ENCODE results near the gene DNAJC6. TPM values are rescaled to one million over a fixed set of nuclear protein-coding genes. Genes with fewer than 3 reads are reported as not detected.

Gene DNAJC6
- polyA plus RNA-seq, 1 of the 3 experiments (the other 2 are of a cell fraction), result 1.9 TPM

DNA sequence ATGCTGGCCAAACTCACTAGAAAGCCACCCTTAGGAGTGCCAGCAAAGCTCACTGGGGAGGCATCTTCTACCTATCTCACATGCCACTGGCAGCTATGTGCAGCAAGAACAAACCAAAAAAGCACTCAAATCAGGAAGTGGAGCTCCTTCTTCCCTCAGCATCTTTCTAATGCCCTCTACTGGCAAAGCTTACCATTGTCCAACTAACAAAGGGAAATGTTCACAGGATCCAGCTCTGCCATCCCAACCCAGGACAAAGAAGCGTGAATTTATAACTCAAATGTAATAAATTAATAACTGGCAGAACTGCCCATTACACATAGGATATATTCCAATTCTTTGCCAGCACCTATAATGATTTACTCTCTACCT lies 150.0 kb downstream of the DNAJC6 start:
- CTCF ChIA-PET, result interaction anchor here (0.7 to 2.8 kb wide), 15 partner anchors 9 to 399 kb away, joined by 3 to 22 read pairs (median 3); no protein-coding TSS in a partner anchor
- 70% methylated on average over 1 of the region's 1 CpG for WGBS (ENCODE audit: low lambda C conversion rate)

More for the DNA sequence above, 150.0 kb downstream of the DNAJC6 start:
- Histone ChIP-seq H3K36me3 (replicated peaks in 1 of 2; ENCODE audit: control insufficient read depth in 1 of 2, insufficient read depth in 2 of 2, low read length in 1 of 2) (no peaks in the 10 kb centered on the region), H3K9me3 (no peaks in the 10 kb centered on the region), H3K79me2 (ENCODE audit: insufficient read depth) (no peaks in the 10 kb centered on the region), H3K4me1 (ENCODE audit: control insufficient read depth in 1 of 2, insufficient read depth in 2 of 2, low read depth in 1 of 2, low read length in 1 of 2) (no peaks in the 10 kb centered on the region), H3K4me2 (no peak overlapping the region), H3F3A (replicated peaks; ENCODE audit: insufficient read depth) (no peaks in the 10 kb centered on the region), H3K4me3 (ENCODE audit: low read depth in 2 of 2, low read length in 1 of 2) (no peak overlapping the region), H4K20me1 (ENCODE audit: insufficient read depth) (no peaks in the 10 kb centered on the region), H3K27ac (ENCODE audit: low read depth in 2 of 2, low read length in 1 of 2) (no peak overlapping the region), H3K9me2 (no peaks in the 10 kb centered on the region), H3K9ac (no peak overlapping the region), H2AFZ (ENCODE audit: low read depth) (no peak overlapping the region), H3K27me3 (ENCODE audit: insufficient read depth) (no peaks in the 10 kb centered on the region)
- TF ChIP-seq, protein P1, sequence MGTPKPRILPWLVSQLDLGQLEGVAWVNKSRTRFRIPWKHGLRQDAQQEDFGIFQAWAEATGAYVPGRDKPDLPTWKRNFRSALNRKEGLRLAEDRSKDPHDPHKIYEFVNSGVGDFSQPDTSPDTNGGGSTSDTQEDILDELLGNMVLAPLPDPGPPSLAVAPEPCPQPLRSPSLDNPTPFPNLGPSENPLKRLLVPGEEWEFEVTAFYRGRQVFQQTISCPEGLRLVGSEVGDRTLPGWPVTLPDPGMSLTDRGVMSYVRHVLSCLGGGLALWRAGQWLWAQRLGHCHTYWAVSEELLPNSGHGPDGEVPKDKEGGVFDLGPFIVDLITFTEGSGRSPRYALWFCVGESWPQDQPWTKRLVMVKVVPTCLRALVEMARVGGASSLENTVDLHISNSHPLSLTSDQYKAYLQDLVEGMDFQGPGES (IDR thresholded peaks at IDR 0.05; ENCODE audit: low read depth, low read length), result no peak
- TF ChIP-seq YY1 (IDR thresholded peaks at IDR 0.05; ENCODE audit: low read depth), result no peak
- TF ChIP-seq, protein P2, sequence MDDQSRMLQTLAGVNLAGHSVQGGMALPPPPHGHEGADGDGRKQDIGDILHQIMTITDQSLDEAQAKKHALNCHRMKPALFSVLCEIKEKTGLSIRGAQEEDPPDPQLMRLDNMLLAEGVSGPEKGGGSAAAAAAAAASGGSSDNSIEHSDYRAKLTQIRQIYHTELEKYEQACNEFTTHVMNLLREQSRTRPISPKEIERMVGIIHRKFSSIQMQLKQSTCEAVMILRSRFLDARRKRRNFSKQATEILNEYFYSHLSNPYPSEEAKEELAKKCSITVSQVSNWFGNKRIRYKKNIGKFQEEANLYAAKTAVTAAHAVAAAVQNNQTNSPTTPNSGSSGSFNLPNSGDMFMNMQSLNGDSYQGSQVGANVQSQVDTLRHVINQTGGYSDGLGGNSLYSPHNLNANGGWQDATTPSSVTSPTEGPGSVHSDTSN (IDR thresholded peaks at IDR 0.05), result no peak
- TF ChIP-seq EP300 (IDR thresholded peaks at IDR 0.05; ENCODE audit: borderline replicate concordance in 1 of 2, low read depth in 1 of 2, low read length in 1 of 2), result no peak
- TF ChIP-seq RAD21 (IDR thresholded peaks at IDR 0.05; ENCODE audit: low read length), result peak; percentile 51
- no peak for TF ChIP-seq GATA2 (CRISPR knock-in tag; IDR thresholded peaks at IDR 0.05)
- TF ChIP-seq, protein P3, sequence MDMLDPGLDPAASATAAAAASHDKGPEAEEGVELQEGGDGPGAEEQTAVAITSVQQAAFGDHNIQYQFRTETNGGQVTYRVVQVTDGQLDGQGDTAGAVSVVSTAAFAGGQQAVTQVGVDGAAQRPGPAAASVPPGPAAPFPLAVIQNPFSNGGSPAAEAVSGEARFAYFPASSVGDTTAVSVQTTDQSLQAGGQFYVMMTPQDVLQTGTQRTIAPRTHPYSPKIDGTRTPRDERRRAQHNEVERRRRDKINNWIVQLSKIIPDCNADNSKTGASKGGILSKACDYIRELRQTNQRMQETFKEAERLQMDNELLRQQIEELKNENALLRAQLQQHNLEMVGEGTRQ (IDR thresholded peaks at IDR 0.05; ENCODE audit: borderline replicate concordance, low read depth, low read length), result no peak
- TF ChIP-seq, protein P4, sequence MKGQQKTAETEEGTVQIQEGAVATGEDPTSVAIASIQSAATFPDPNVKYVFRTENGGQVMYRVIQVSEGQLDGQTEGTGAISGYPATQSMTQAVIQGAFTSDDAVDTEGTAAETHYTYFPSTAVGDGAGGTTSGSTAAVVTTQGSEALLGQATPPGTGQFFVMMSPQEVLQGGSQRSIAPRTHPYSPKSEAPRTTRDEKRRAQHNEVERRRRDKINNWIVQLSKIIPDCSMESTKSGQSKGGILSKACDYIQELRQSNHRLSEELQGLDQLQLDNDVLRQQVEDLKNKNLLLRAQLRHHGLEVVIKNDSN (IDR thresholded peaks at IDR 0.05; ENCODE audit: borderline replicate concordance, low read depth), result no peak
- no peak for TF ChIP-seq FOSL2 (IDR thresholded peaks at IDR 0.05; ENCODE audit: borderline replicate concordance, low read depth)
- TF ChIP-seq, protein P5, sequence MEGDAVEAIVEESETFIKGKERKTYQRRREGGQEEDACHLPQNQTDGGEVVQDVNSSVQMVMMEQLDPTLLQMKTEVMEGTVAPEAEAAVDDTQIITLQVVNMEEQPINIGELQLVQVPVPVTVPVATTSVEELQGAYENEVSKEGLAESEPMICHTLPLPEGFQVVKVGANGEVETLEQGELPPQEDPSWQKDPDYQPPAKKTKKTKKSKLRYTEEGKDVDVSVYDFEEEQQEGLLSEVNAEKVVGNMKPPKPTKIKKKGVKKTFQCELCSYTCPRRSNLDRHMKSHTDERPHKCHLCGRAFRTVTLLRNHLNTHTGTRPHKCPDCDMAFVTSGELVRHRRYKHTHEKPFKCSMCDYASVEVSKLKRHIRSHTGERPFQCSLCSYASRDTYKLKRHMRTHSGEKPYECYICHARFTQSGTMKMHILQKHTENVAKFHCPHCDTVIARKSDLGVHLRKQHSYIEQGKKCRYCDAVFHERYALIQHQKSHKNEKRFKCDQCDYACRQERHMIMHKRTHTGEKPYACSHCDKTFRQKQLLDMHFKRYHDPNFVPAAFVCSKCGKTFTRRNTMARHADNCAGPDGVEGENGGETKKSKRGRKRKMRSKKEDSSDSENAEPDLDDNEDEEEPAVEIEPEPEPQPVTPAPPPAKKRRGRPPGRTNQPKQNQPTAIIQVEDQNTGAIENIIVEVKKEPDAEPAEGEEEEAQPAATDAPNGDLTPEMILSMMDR (IDR thresholded peaks at IDR 0.05), result peak; percentile 51
- peak; percentile 40; the same call in 1 of the 2 replicates for TF ChIP-seq ELF1 (IDR thresholded peaks at IDR 0.05)
- TF ChIP-seq JUND (IDR thresholded peaks at IDR 0.05), result no peak
- TF ChIP-seq MXI1 (IDR thresholded peaks at IDR 0.05; ENCODE audit: low read depth, low read length), result no peak
- peak; percentile 48 for TF ChIP-seq SMC3 (IDR thresholded peaks at IDR 0.05; ENCODE audit: low read depth, low read length)
- POLR2A ChIA-PET, result no interaction called here
- DNase-seq, result peak; percentile 17

Small RNAs within 50 kb of the gene (small RNA-seq; reads per million reads assigned to genes)
- gene COX6CP13 (0 reads per million in 7 experiments), gene RNU2-15P (0 to 0.26 (median 0) reads per million in 7 experiments)

Other genes with a start within 250 kb of the DNAJC6 start
- 6.4 and 8.8 TPM in 2 replicates for gene AK4, start 161.3 kb upstream of the DNAJC6 start, polyA plus RNA-seq (2012; rRNA removed)
- 2.3 and 3.2 TPM in 2 replicates for gene LEPR, start 111.1 kb downstream of the DNAJC6 start, polyA plus RNA-seq (2012; rRNA removed)
- 38.9 and 69.3 TPM in 2 replicates for gene LEPROT, start 111.1 kb downstream of the DNAJC6 start, polyA plus RNA-seq (2012; rRNA removed)